Endothelial cell of umbilical vein (primary cell): ENCODE measurements around the gene DDA1. TPM values are rescaled to one million over a fixed set of nuclear protein-coding genes. Genes with fewer than 3 reads are reported as not detected.

Source experiments
- BruUV-seq: library from RNA; stranded (reverse); fragments of 400-500 nt; replicated peaks from 2 replicates; lab custom pipeline; 2021; lab: Mats Ljungman, UMichigan
- CTCF ChIA-PET: fragments of 300-600, 350-600 bp; sonication (Branson Sonifier 250); formaldehyde crosslinking; loops from one replicate; lab custom pipeline; 2021; ENCODE audit warnings: antibody characterized with exemption, inconsistent platforms; lab: Charles Lee
- POLR2A ChIA-PET: fragments of 300-600, 350-600 bp; sonication (Branson Sonifier 250); formaldehyde crosslinking; loops from one replicate; lab custom pipeline; 2021; ENCODE audit warnings: antibody characterized with exemption, inconsistent platforms; lab: Charles Lee
- DNase-seq: peaks from one replicate; pipeline ENCODE4 v3.0.0-alpha.2; 2011; ENCODE audit warnings: low read depth, low spot score
- FAIRE-seq: peaks from 2 replicates; lab custom pipeline; 2011; peaks lifted over from hg19 to GRCh38; lab: Jason Lieb, UNC
- H2AFZ ChIP-seq: 2 replicates; pipeline ENCODE4 v1.6.0; 2012; ENCODE audit warnings: low read depth, low read length, control low read depth, inconsistent platforms
- H3K27ac ChIP-seq: 2 replicates; pipeline ENCODE4 v1.5.1; 2011; ENCODE audit warnings: low read depth, mild to moderate bottlenecking, control low read depth, low read length, moderate library complexity; ENCODE audit not compliant: insufficient read depth
- H3K27me3 ChIP-seq, 2 experiments: 2 replicates each; pipeline versions ENCODE4 v1.6.0 to v1.6.1; 2011; ENCODE audit warnings: low read length in 2 of 2, mixed read lengths in 1 of 2; ENCODE audit not compliant: control insufficient read depth in 2 of 2, insufficient read depth in 2 of 2
- H3K36me3 ChIP-seq, 2 experiments: 2 replicates in 1 of 2; 3 replicates in 1 of 2; pipeline ENCODE4 v1.5.1; 2011; ENCODE audit warnings: low read length in 2 of 2, mild to moderate bottlenecking in 1 of 2, moderate library complexity in 1 of 2; ENCODE audit not compliant: control insufficient read depth in 2 of 2, insufficient read depth in 2 of 2; ENCODE audit errors: extremely low read depth in 1 of 2
- H3K4me1 ChIP-seq: 3 replicates; pipeline ENCODE4 v1.5.1; 2011; ENCODE audit warnings: mild to moderate bottlenecking, low read length; ENCODE audit not compliant: control insufficient read depth, insufficient read depth; ENCODE audit errors: extremely low read depth
- H3K4me2 ChIP-seq: 2 replicates; pipeline ENCODE4 v1.6.1; 2011; ENCODE audit warnings: low read length, control low read depth, mixed read lengths; ENCODE audit not compliant: insufficient read depth
- H3K4me3 ChIP-seq, 3 experiments: fragments of 200-600 bp in 1 of 3; sonication (generic), shearing (Covaris generic) in 1 of 3; replicated peaks in 1 of 3; 2 replicates each; pipeline ENCODE4 v1.5.1; 2011 to 2016; ENCODE audit warnings: control low read depth in 3 of 3, low read length in 3 of 3, mild to moderate bottlenecking in 2 of 3, inconsistent platforms in 1 of 3, low read depth in 1 of 3, moderate library complexity in 1 of 3; ENCODE audit not compliant: insufficient read depth in 1 of 3
- H3K79me2 ChIP-seq: 2 replicates; pipeline ENCODE4 v1.6.0; 2012; ENCODE audit warnings: low read length, inconsistent platforms; ENCODE audit not compliant: control insufficient read depth, insufficient read depth
- H3K9ac ChIP-seq: replicated peaks from 2 replicates; pipeline ENCODE3; 2011; ENCODE audit warnings: low read length, control low read depth; ENCODE audit not compliant: insufficient read depth; ENCODE audit errors: extremely low read depth
- H3K9me1 ChIP-seq: replicated peaks from 3 replicates; pipeline ENCODE4 v1.6.0; 2011; ENCODE audit warnings: mild to moderate bottlenecking, low read length; ENCODE audit not compliant: control insufficient read depth, insufficient read depth; ENCODE audit errors: extremely low read depth
- H3K9me3 ChIP-seq: replicated peaks from 2 replicates; pipeline ENCODE4 v1.5.1; 2012; ENCODE audit warnings: low read length, inconsistent platforms; ENCODE audit not compliant: control insufficient read depth, insufficient read depth
- H4K20me1 ChIP-seq: replicated peaks from 2 replicates; pipeline ENCODE3; 2011; ENCODE audit warnings: mild to moderate bottlenecking, low read length; ENCODE audit not compliant: control insufficient read depth, insufficient read depth; ENCODE audit errors: extremely low read depth
- CTCF ChIP-seq, 2 donors: IDR thresholded peaks; 1 replicate in 1 of 2; 2 replicates in 1 of 2; pipeline ENCODE4 v1.5.1; 2011; ENCODE audit warnings: low read length in 2 of 2, mild to moderate bottlenecking in 2 of 2, moderate library complexity in 2 of 2, control low read depth in 1 of 2, inconsistent platforms in 1 of 2, low read depth in 1 of 2; ENCODE audit not compliant: insufficient read depth in 1 of 2; ENCODE audit errors: extremely low read depth in 1 of 2
- EZH2 ChIP-seq: IDR thresholded peaks from 2 replicates; pipeline ENCODE4 v1.6.1; 2012; ENCODE audit warnings: borderline replicate concordance, low read depth, mild to moderate bottlenecking, moderate library complexity, low read length, inconsistent platforms; ENCODE audit not compliant: severe bottlenecking
- FOS ChIP-seq: IDR thresholded peaks from 2 replicates; pipeline ENCODE4 v1.6.1; 2011; ENCODE audit warnings: mild to moderate bottlenecking, low read length, moderate library complexity, borderline replicate concordance; ENCODE audit not compliant: insufficient read depth
- GATA2 ChIP-seq: IDR thresholded peaks from 2 replicates; pipeline ENCODE4 v1.7.0; 2011; ENCODE audit warnings: low read depth, mild to moderate bottlenecking, moderate library complexity, mixed read lengths, low read length; ENCODE audit not compliant: insufficient read length, insufficient read depth
- JUN ChIP-seq: IDR thresholded peaks from 2 replicates; pipeline ENCODE4 v1.6.1; 2011; ENCODE audit warnings: borderline replicate concordance, low read depth; ENCODE audit not compliant: insufficient read length, insufficient read depth
- MAX ChIP-seq: IDR thresholded peaks from 2 replicates; pipeline ENCODE4 v1.6.1; 2011; ENCODE audit not compliant: insufficient read depth, insufficient read length
- MYC ChIP-seq: IDR thresholded peaks from one replicate; pipeline ENCODE4 v1.6.1; 2011; ENCODE audit warnings: mild to moderate bottlenecking, low read depth, low read length
- POLR2A ChIP-seq: IDR thresholded peaks from 2 replicates; pipeline ENCODE4 v1.6.1; 2012; ENCODE audit warnings: low read depth, mild to moderate bottlenecking, control low read depth, low read length
- POLR2AphosphoS5 ChIP-seq: IDR thresholded peaks from 2 replicates; pipeline ENCODE4 v1.6.1; 2012; ENCODE audit warnings: low read depth, mild to moderate bottlenecking, control low read depth, low read length, moderate library complexity; ENCODE audit not compliant: insufficient read depth
- dilution Hi-C: fragments of 300-500 bp; cut with MboI; formaldehyde crosslinking; loops from one replicate; pipeline ENCODE4 v1.15.0; 2019; ENCODE audit warnings: low sequenced_read_pairs; ENCODE audit not compliant: extremely low pct_ligation_motif_present
- intact Hi-C: fragments of 100-400 bp; cut with micrococcal nuclease; formaldehyde crosslinking; loops from one replicate; pipeline ENCODE4 v1.10.0; 2022
- polyA plus RNA-seq, 4 experiments: library from polyadenylated mRNA; depleted of rRNA in 3 of 4; stranded (reverse) in 3 of 4; unstranded in 1 of 4; fragments of >200 nt; gene quantifications; 2 replicates each; pipeline versions ENCODE4 v1.2.1 to v1.2.3, GENCODE V29; 2011 to 2012; ENCODE audit warnings: missing spikeins in 1 of 4
- total RNA-seq: library from RNA; stranded (reverse); gene quantifications from 2 replicates; pipeline ENCODE4 v1.2.3, GENCODE V29; 2021

The DDA1 gene
- total and polyA plus RNA-seq, 2 donors (not counting 3 experiments of a cell fraction or from before 2014, with no cell fraction given): 52.9 to 64.7 TPM

- DNase-seq (no peak), FAIRE-seq (no peak)
- POLR2A ChIA-PET: no interaction called here
- Histone ChIP-seq H4K20me1 (no peaks in the 10 kb centered on the region), H3K27me3 (no peaks in the 10 kb centered on the region), H3K36me3 (peaks cover 6 to 23% of the 10 kb centered on the region in 2 experiments), H3K9me3 (no peaks in the 10 kb centered on the region), H3K9me1 (no peaks in the 10 kb centered on the region), H3K4me3 (no peak overlapping the region), H3K9ac (no peak overlapping the region), H3K27ac (no peak overlapping the region), H2AFZ (no peak overlapping the region), H3K79me2 (peaks cover 34% of the 10 kb centered on the region), H3K4me1 (peaks cover 8% of the 10 kb centered on the region), H3K4me2 (no peak overlapping the region)
- dilution Hi-C loops: no loop called here
- no TSS peak for BruUV-seq
- CTCF ChIA-PET: interaction anchor here (1.0 kb wide), 1 partner anchor 14 kb away, joined by 3 read pairs; no protein-coding TSS in a partner anchor
- intact Hi-C loops: no loop called here
- TF ChIP-seq POLR2A (no peak), MAX (no peak), JUN (no peak), GATA2 (no peak), POLR2AphosphoS5 (no peak), EZH2 (no peak), MYC (no peak), FOS (no peak), CTCF (IDR thresholded peaks at IDR 0.05; ENCODE audit: extremely low read depth in 1 of 2, insufficient read depth in 1 of 2, low read depth in 1 of 2, low read length in 2 of 2) (no peak)
Observed at GRCh38 chr19:17312189-17313113, 3.1 kb downstream of the DDA1 start.
